ENCODE data around the gene ANK2.

DNA sequence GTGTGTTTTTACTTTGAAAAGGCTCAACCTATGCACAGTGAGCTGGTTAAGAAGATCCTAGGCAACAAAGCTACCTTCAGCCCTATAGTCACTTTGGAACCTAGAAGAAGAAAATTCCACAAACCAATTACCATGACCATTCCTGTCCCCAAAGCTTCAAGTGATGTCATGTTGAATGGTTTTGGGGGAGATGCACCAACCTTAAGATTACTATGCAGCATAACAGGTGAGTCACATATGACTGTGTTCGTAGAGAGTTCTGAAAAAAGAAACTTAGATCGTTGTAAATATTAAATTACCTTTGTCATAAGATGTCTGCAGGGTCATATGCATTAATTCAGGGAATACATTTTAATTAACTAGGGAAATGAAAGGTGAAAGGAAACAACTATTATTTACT is 287.1 kb downstream of the ANK2 start:
- TF ChIP-seq POLR2A (IDR thresholded peaks at IDR 0.05) (no peak), CTCF (IDR thresholded peaks at IDR 0.05) (no peak)

Data from uterus (tissue), 2 donors.